IMR-90 (cell line): ENCODE measurements around the gene COL4A3. TPM values are rescaled to one million over a fixed set of nuclear protein-coding genes. Genes with fewer than 3 reads are reported as not detected.

Experiments
- ATAC-seq: fragments of 200-7000 bp; cut with Tn5 transposase; 2 replicates; pipeline ENCODE4 v1.9.1; 2020; ENCODE audit warnings: low read depth, mild to moderate bottlenecking, moderate library complexity
- BruUV-seq: library from RNA; stranded (reverse); fragments of 400-500 nt; replicated peaks from 2 replicates; lab custom pipeline; 2021; lab: Mats Ljungman, UMichigan
- CTCF ChIA-PET: fragments of 300-600 bp; formaldehyde crosslinking; extraction: SDS; loops from one replicate; lab custom pipeline; 2021; ENCODE audit warnings: antibody characterized with exemption; lab: Yijun Ruan, JAX
- POLR2A ChIA-PET: fragments of 300-600 bp; sonication (Branson Sonifier 250); formaldehyde crosslinking; loops from one replicate; lab custom pipeline; 2022; ENCODE audit warnings: antibody characterized with exemption; ENCODE audit not compliant: unreplicated experiment; lab: Charles Lee
- DNase-seq: peaks from one replicate; pipeline ENCODE4 v3.0.0; 2013
- H2AFZ ChIP-seq: replicated peaks from 2 replicates; pipeline ENCODE3; 2013; ENCODE audit warnings: low read length, mild to moderate bottlenecking; ENCODE audit not compliant: poor library complexity
- H2AK5ac ChIP-seq: 2 replicates; pipeline ENCODE4 v1.6.1; 2013; ENCODE audit warnings: low read depth, low read length, inconsistent platforms
- H2AK9ac ChIP-seq: replicated peaks from 2 replicates; pipeline ENCODE3; 2013; ENCODE audit warnings: mild to moderate bottlenecking, low read depth, low read length, moderate library complexity; ENCODE audit not compliant: poor library complexity
- H2BK120ac ChIP-seq: 2 replicates; pipeline ENCODE4 v1.6.1; 2013; ENCODE audit warnings: low read depth, low read length, inconsistent platforms
- H2BK15ac ChIP-seq: 3 replicates; pipeline ENCODE4 v1.6.1; 2013; ENCODE audit warnings: low read depth, low read length, inconsistent platforms
- H2BK20ac ChIP-seq: 2 replicates; pipeline ENCODE4 v1.6.1; 2013; ENCODE audit warnings: low read depth, mild to moderate bottlenecking, inconsistent platforms, low read length, moderate library complexity
- H2BK5ac ChIP-seq: 2 replicates; pipeline ENCODE4 v1.6.1; 2013; ENCODE audit warnings: mild to moderate bottlenecking, low read depth, low read length, inconsistent platforms; ENCODE audit not compliant: poor library complexity, severe bottlenecking
- H3K14ac ChIP-seq: replicated peaks from 2 replicates; pipeline ENCODE4 v1.6.1; 2013; ENCODE audit warnings: low read depth, low read length, inconsistent platforms
- H3K18ac ChIP-seq: 2 replicates; pipeline ENCODE4 v1.6.1; 2013; ENCODE audit warnings: low read depth, low read length, control low read depth
- H3K23ac ChIP-seq: 2 replicates; pipeline ENCODE4 v1.6.1; 2013; ENCODE audit warnings: low read depth, low read length, inconsistent platforms
- H3K27ac ChIP-seq: 2 replicates; pipeline ENCODE4 v1.5.1; 2013; ENCODE audit warnings: mild to moderate bottlenecking, control low read depth, low read length; ENCODE audit not compliant: insufficient read depth
- H3K27me3 ChIP-seq: 2 replicates; pipeline ENCODE4 v1.6.1; 2013; ENCODE audit warnings: low read length; ENCODE audit not compliant: control insufficient read depth, insufficient read depth
- H3K36me3 ChIP-seq: 2 replicates; pipeline ENCODE4 v1.6.1; 2013; ENCODE audit warnings: low read length, mixed read lengths; ENCODE audit not compliant: control insufficient read depth, insufficient read depth
- H3K4ac ChIP-seq: 2 replicates; pipeline ENCODE4 v1.6.1; 2013; ENCODE audit warnings: low read depth, low read length, inconsistent platforms
- H3K4me1 ChIP-seq: 2 replicates; pipeline ENCODE4 v1.6.1; 2013; ENCODE audit warnings: low read length, mixed read lengths; ENCODE audit not compliant: control insufficient read depth, insufficient read depth
- H3K4me2 ChIP-seq: 2 replicates; pipeline ENCODE4 v1.6.1; 2013; ENCODE audit warnings: low read depth, mild to moderate bottlenecking, control low read depth, low read length, moderate library complexity
- H3K4me3 ChIP-seq: 2 replicates; pipeline ENCODE4 v1.5.1; 2013; ENCODE audit warnings: low read depth, mild to moderate bottlenecking, control low read depth, low read length, moderate library complexity; ENCODE audit not compliant: insufficient read depth
- H3K56ac ChIP-seq: 2 replicates; pipeline ENCODE4 v1.6.1; 2013; ENCODE audit warnings: low read length, inconsistent platforms; ENCODE audit not compliant: insufficient read depth; ENCODE audit errors: extremely low read depth
- H3K79me1 ChIP-seq, 2 experiments: 2 replicates each; pipeline ENCODE4 v1.6.1; 2013; ENCODE audit warnings: low read length in 2 of 2, inconsistent platforms in 1 of 2, low read depth in 1 of 2
- H3K9ac ChIP-seq: 2 replicates; pipeline ENCODE4 v1.6.1; 2013; ENCODE audit warnings: low read depth, low read length, control low read depth
- H3K9me1 ChIP-seq: 2 replicates; pipeline ENCODE4 v1.6.1; 2013; ENCODE audit warnings: low read length, inconsistent platforms; ENCODE audit not compliant: insufficient read depth
- H3K9me3 ChIP-seq: 2 replicates; pipeline ENCODE4 v1.6.1; 2013; ENCODE audit warnings: low read length; ENCODE audit not compliant: control insufficient read depth, insufficient read depth
- H4K20me1 ChIP-seq: 2 replicates; pipeline ENCODE4 v1.6.1; 2013; ENCODE audit warnings: low read length, inconsistent platforms; ENCODE audit not compliant: insufficient read depth
- H4K5ac ChIP-seq: 2 replicates; pipeline ENCODE4 v1.6.1; 2013; ENCODE audit warnings: mild to moderate bottlenecking, low read depth, low read length, control low read depth
- H4K8ac ChIP-seq, 2 experiments: 2 replicates each; pipeline ENCODE4 v1.6.1; 2013; ENCODE audit warnings: low read depth in 2 of 2, low read length in 2 of 2, control low read depth in 1 of 2, inconsistent platforms in 1 of 2
- H4K91ac ChIP-seq: 2 replicates; pipeline ENCODE4 v1.6.1; 2013; ENCODE audit warnings: low read depth, low read length, inconsistent platforms; ENCODE audit not compliant: insufficient read depth
- BHLHE40 ChIP-seq: fragments of 150-350 bp; IDR thresholded peaks from 2 replicates; pipeline ENCODE4 v1.6.1; 2016; ENCODE audit warnings: mild to moderate bottlenecking, low read depth, low read length
- CEBPB ChIP-seq: IDR thresholded peaks from 2 replicates; pipeline ENCODE4 v1.6.1; 2012; ENCODE audit warnings: low read depth, low read length, improper control_type of control experiment
- CHD1 ChIP-seq: IDR thresholded peaks from 2 replicates; pipeline ENCODE4 v1.6.1; 2012; ENCODE audit warnings: low read depth, low read length, improper control_type of control experiment
- FOS ChIP-seq: fragments of 150-350 bp; IDR thresholded peaks from 2 replicates; pipeline ENCODE4 v1.6.1; 2016; ENCODE audit warnings: low read depth, low read length
- NFE2L2 ChIP-seq: fragments of 150-350 bp; IDR thresholded peaks from 2 replicates; pipeline ENCODE4 v1.6.1; 2016; ENCODE audit warnings: low read depth, mild to moderate bottlenecking, low read length
- RCOR1 ChIP-seq: IDR thresholded peaks from 2 replicates; pipeline ENCODE4 v1.6.1; 2012; ENCODE audit warnings: mild to moderate bottlenecking, low read length, improper control_type of control experiment; ENCODE audit not compliant: insufficient replicate concordance
- RFX5 ChIP-seq: IDR thresholded peaks from 2 replicates; pipeline ENCODE4 v1.8.0; 2012; ENCODE audit warnings: low read depth, mild to moderate bottlenecking, low read length, moderate library complexity
- SMC3 ChIP-seq: fragments of 150-350 bp; IDR thresholded peaks from 2 replicates; pipeline ENCODE4 v1.6.1; 2016; ENCODE audit warnings: low read depth, mild to moderate bottlenecking, antibody characterized with exemption, low read length, moderate library complexity
- WGBS, 2 experiments: methylation state at CpG; one replicate each; pipeline versions ENCODE4 v1.1.5 to v1.1.7; 2013; ENCODE audit warnings: missing lambda C conversion rate in 2 of 2; ENCODE audit not compliant: insufficient read length in 1 of 2; ENCODE audit errors: extremely low coverage in 2 of 2; 5-methylcytosine and 5-hydroxymethylcytosine counted together
- dilution Hi-C: fragments of 300-500 bp; cut with HindIII; formaldehyde crosslinking; loops from one replicate; pipeline ENCODE4 v1.14.3; 2018; ENCODE audit warnings: low sequenced_read_pairs; ENCODE audit not compliant: unreplicated experiment
- in situ Hi-C: fragments of 300-500 bp; cut with MboI; formaldehyde crosslinking; loops from 3 replicates; pipeline ENCODE4 v1.14.3; 2019; ENCODE audit warnings: low sequenced_read_pairs, inconsistent platforms, mixed read lengths
- intact Hi-C: fragments of 100-400 bp; cut with micrococcal nuclease; formaldehyde crosslinking; loops from 2 replicates; pipeline ENCODE4 v1.10.0; 2022
- polyA plus RNA-seq, 3 experiments: library from polyadenylated mRNA; depleted of rRNA; stranded (reverse); fragments of >200 nt; gene quantifications; 2 replicates each; pipeline ENCODE4 v1.2.3, GENCODE V29; 2012; ENCODE audit warnings: low replicate concordance in 1 of 3
- total RNA-seq: library from RNA; depleted of rRNA; stranded (reverse); fragments of >200 nt; gene quantifications from 2 replicates; pipeline ENCODE4 v1.2.3, GENCODE V29; 2012
- TF ChIP-seq, protein P1 (sequence below): fragments of 150-350 bp; IDR thresholded peaks from 2 replicates; pipeline ENCODE4 v1.6.1; 2017; ENCODE audit warnings: mild to moderate bottlenecking, antibody characterized with exemption, low read length, low read depth

COL4A3 gene
- total and polyA plus RNA-seq, 2 of the 4 experiments (the other 2 are of a cell fraction): not detected

DNA sequence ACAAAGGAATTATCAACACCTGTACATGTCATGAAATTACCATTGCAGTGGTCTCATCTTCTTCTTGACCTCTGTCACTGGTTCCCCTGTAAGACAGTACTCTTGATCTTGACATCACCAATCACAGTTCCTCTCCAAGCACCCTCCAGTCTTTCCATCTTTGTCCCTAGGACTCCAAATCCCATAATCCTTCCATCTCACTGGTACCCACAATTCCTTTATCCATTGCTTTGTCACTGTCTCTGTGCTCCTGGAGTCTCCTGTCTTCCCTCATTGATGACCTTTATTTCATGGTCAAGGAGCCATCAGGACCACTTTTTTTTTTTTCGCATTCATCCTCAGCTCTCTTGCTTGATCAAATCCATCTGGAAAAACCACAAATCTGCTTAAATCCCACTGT lies 56.7 kb downstream of the COL4A3 start:
- Histone ChIP-seq H3K9me3 (no peaks in the 10 kb centered on the region), H2BK120ac (no peak overlapping the region), H3K4me3 (no peak overlapping the region), H2BK5ac (no peak overlapping the region), H3K14ac (no peak overlapping the region), H3K18ac (no peak overlapping the region), H4K20me1 (no peaks in the 10 kb centered on the region), H3K23ac (no peak overlapping the region), H2BK15ac (no peak overlapping the region), H3K9me1 (no peaks in the 10 kb centered on the region), H3K56ac (no peak overlapping the region), H4K91ac (no peak overlapping the region), H4K8ac (no peak overlapping the region), H3K27me3 (peaks cover under 1% of the 10 kb centered on the region; the same call in 1 of the 2 replicates), H4K5ac (no peak overlapping the region), H3K79me1 (no peaks in the 10 kb centered on the region), H3K4me1 (no peaks in the 10 kb centered on the region), H3K27ac (no peak overlapping the region), H2BK20ac (no peak overlapping the region), H3K4ac (no peak overlapping the region), H2AK9ac (no peak overlapping the region), H3K9ac (no peak overlapping the region), H2AFZ (no peak overlapping the region), H2AK5ac (no peak overlapping the region), H3K36me3 (no peaks in the 10 kb centered on the region), H3K4me2 (no peak overlapping the region)
- TF ChIP-seq CHD1 (no peak), RCOR1 (no peak), CEBPB (no peak), BHLHE40 (no peak), NFE2L2 (no peak), FOS (no peak), RFX5 (no peak), SMC3 (no peak)
- TF ChIP-seq, protein P1, sequence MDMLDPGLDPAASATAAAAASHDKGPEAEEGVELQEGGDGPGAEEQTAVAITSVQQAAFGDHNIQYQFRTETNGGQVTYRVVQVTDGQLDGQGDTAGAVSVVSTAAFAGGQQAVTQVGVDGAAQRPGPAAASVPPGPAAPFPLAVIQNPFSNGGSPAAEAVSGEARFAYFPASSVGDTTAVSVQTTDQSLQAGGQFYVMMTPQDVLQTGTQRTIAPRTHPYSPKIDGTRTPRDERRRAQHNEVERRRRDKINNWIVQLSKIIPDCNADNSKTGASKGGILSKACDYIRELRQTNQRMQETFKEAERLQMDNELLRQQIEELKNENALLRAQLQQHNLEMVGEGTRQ: no peak
- BruUV-seq: no TSS peak
- intact Hi-C loops (no loop called here), in situ Hi-C loops (no loop called here), dilution Hi-C loops (no loop called here)
- CTCF ChIA-PET: no interaction called here
- DNase-seq: no peak
- POLR2A ChIA-PET: no interaction called here
- no peak for ATAC-seq
- 82% methylated on average over 1 of the region's 1 CpG; no CpG with 5 or more reads in 1 of the 2 experiments for WGBS, 2 experiments
